Lower leg skin (tissue), 4 donors: ENCODE results near the gene SLC46A3. TPM values are rescaled to one million over a fixed set of nuclear protein-coding genes. Genes with fewer than 3 reads are reported as not detected.

Experiments
- DNase-seq, 2 donors: peaks; one replicate each; pipeline ENCODE4 v3.0.0-alpha.2; 2019; ENCODE audit warnings: low spot score in 2 of 2
- H3K4me3 ChIP-seq: fragments of 200-600 bp; sonication (generic); 2 replicates; pipeline ENCODE4 v1.5.1; 2017; ENCODE audit warnings: mild to moderate bottlenecking, low read depth; ENCODE audit not compliant: poor library complexity, severe bottlenecking
- POLR2A ChIP-seq, 2 donors: fragments of 450-650 bp; IDR thresholded peaks; one replicate each; pipeline ENCODE4 v1.6.1; 2016 to 2017; ENCODE audit warnings: antibody characterized with exemption in 2 of 2, mild to moderate bottlenecking in 1 of 2, moderate library complexity in 1 of 2
- WGBS, 2 donors: methylation state at CpG; one replicate each; pipeline ENCODE4 v1.1.5; 2018; 5-methylcytosine and 5-hydroxymethylcytosine counted together
- intact Hi-C: fragments of 100-400 bp; cut with DNase I; formaldehyde crosslinking; loops from one replicate; pipeline ENCODE4 v1.15.0; 2023; ENCODE audit warnings: low total_unique reads
- total RNA-seq, 4 donors: library from RNA; depleted of rRNA; stranded (reverse); fragments of >200 nt; gene quantifications; one replicate each; pipeline ENCODE4 v1.1.0, GENCODE V29; 2016
- TF ChIP-seq, protein P1 (sequence below), 3 donors: fragments of 450-650 bp; IDR thresholded peaks; one replicate each; pipeline ENCODE4 v1.5.1; 2016; ENCODE audit warnings: antibody characterized with exemption in 3 of 3, mild to moderate bottlenecking in 3 of 3, moderate library complexity in 2 of 3

Gene SLC46A3
- total RNA-seq, 4 donors from 2014 or later, result 5.4 to 16.5 (median 9.3) TPM

DNA sequence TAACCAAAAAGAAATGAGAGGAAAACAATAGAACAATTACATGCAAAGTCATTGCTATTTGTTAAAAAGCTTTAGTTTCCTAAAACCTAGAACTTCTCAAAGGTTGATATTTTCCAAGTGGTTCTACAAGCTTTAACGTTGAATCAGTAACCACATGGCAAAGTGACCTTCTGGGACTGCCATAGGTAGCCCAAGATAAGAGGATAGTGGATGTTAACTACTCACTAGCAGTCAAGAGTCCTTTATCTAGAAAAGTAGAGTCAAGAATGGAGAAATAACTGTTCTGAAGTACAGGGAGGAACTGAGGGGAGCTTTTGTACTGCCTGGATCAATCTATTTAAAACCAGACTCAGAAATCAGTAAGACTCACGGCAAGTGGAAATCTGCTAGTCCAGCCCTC lies 9.9 kb upstream of the SLC46A3 start:
- intact Hi-C loops, result no loop called here
- no peak overlapping the region for H3K4me3 ChIP-seq
- TF ChIP-seq, protein P1, sequence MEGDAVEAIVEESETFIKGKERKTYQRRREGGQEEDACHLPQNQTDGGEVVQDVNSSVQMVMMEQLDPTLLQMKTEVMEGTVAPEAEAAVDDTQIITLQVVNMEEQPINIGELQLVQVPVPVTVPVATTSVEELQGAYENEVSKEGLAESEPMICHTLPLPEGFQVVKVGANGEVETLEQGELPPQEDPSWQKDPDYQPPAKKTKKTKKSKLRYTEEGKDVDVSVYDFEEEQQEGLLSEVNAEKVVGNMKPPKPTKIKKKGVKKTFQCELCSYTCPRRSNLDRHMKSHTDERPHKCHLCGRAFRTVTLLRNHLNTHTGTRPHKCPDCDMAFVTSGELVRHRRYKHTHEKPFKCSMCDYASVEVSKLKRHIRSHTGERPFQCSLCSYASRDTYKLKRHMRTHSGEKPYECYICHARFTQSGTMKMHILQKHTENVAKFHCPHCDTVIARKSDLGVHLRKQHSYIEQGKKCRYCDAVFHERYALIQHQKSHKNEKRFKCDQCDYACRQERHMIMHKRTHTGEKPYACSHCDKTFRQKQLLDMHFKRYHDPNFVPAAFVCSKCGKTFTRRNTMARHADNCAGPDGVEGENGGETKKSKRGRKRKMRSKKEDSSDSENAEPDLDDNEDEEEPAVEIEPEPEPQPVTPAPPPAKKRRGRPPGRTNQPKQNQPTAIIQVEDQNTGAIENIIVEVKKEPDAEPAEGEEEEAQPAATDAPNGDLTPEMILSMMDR (IDR thresholded peaks at IDR 0.05), result no peak
- no peak for TF ChIP-seq POLR2A (IDR thresholded peaks at IDR 0.05)
- no peak for DNase-seq
- WGBS, 2 donors, result 87 to 89% methylated on average over 2 of the region's 2 CpGs

DNA sequence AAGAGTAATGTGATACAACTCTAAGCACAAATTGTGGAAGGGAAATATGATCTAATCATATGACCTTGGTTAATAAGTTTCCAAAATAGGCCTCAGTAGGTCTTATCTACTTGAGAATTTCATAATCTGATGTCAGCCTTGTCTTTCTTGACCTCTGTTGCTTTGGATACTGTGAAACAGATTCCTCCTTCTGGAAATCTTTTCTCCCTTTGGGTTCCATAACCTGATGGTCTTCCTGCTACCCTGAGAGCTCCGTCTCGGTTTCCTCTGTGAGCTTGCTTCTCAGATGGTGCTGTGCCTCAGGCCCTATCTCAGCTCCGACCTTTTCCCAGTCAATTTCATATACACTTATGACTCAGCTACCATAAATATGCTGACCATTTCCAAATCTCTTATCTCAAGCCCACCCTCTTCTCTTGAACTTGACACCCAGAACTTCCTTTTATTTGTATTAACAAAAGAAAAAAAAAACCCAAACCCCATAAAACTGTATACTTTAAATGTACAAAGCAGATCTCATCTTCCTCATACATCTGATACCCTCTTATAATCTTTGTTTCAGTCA lies 6.4 kb upstream of the SLC46A3 start:
- no peak overlapping the region for H3K4me3 ChIP-seq
- DNase-seq, result no peak
- TF ChIP-seq POLR2A (IDR thresholded peaks at IDR 0.05), result no peak
- TF ChIP-seq, protein P1 (IDR thresholded peaks at IDR 0.05), result no peak
- 81 to 85% methylated on average over 3 of the region's 3 CpGs for WGBS, 2 donors
- intact Hi-C loops, result no loop called here

DNA sequence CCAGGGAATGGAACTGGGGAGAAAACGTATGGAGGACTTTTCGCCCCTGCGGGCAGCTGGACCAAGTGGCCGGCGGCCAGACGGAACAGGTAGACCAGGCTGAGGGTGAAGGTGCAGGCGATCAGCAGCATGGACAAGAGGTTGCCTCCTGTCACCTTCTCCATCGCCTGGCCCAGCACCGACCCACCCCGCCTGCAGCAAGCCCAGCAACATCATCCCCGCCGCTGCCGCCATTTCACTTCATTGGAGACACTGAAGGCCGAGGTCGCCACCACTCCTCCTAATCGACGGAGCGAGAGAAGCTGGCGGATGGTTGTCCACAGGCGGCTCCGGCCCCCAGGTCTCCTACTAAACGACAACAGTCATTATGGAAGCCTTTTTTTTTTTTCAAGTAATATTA lies 5.0 kb upstream of the SLC46A3 start:
- 92 to 94% methylated on average over 22 of the region's 22 CpGs for WGBS, 2 donors
- DNase-seq, result no peak
- no peak overlapping the region for H3K4me3 ChIP-seq
- intact Hi-C loops, result no loop called here
- no peak for TF ChIP-seq POLR2A (IDR thresholded peaks at IDR 0.05)
- TF ChIP-seq, protein P1 (IDR thresholded peaks at IDR 0.05), result no peak

DNA sequence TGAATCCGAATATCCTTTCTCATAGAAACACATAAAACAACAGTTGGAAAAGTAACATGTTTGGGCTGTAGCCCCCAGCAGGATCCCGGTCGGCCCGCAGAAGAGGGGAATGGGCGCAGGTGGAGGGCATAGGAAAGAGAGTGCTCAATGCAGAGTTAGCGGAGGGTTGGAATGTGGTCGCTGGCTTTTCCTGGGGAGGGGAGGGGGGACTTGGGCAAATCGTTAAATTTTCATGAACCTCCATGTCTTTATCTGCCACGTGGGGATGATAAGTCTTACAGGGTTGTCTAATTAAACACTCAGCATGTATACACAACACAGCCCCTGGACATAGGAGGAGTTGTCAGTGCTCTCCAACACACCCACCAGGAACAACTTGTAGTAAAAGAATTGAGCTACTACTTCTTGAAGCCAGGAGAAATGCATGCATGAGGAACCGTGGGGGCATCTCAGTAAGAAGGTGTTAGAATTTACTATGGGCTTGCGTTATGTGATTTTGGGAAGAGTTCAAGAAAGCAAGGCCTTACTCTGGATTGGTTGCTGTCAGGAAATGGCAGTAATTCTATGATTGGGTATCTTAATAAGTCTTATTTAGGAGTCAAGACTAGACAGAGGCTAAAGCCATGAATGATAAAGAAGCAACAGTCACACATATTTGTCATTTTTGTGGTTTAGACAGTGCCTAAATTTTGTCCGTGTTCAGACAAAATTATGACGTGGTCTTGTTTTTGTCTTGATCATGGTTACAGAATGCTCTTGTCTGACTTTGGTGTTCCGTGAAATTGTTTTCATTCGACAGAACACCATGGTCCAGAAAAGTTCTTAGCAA lies 671 bp upstream of the SLC46A3 start:
- WGBS, 2 donors, result 38 to 47% methylated on average over 15 of the region's 15 CpGs
- no peak for DNase-seq
- TF ChIP-seq, protein P1 (IDR thresholded peaks at IDR 0.05), result no peak
- TF ChIP-seq POLR2A (IDR thresholded peaks at IDR 0.05), result no peak
- peak overlapping the region; percentile 43 for H3K4me3 ChIP-seq
- intact Hi-C loops, result no loop called here

DNA sequence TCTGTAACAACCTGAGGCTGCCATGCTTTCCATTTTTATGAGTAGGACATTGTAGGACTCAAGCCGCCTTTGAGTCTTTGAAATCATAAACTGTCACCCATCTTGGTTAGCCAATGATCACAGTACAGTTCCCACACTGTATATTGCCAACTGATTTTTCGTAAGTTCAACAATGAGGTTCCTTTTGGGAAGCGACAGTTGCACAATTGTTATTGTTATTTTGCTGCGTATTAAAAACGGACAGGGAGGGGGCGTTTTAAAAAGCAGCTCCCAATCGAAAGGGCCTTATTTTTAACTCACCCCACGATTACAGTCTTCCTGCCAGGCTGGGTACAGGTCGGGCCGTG lies 601 bp downstream of the SLC46A3 start:
- intact Hi-C loops, result no loop called here
- 6 to 9% methylated on average over 10 of the region's 10 CpGs for WGBS, 2 donors
- no peak for TF ChIP-seq POLR2A (IDR thresholded peaks at IDR 0.05)
- TF ChIP-seq, protein P1 (IDR thresholded peaks at IDR 0.05), result no peak
- DNase-seq, result peak in 1 of 2 donors; percentile 36
- H3K4me3 ChIP-seq, result peak overlapping the region; percentile 43
